ENCODE results near the gene DIP2A. TPM values are rescaled to one million over a fixed set of nuclear protein-coding genes. Genes with fewer than 3 reads are reported as not detected.
A peak's percentile ranks its signal among the peaks of the same experiment; 100 is the strongest.

The DIP2A gene
- total and polyA plus RNA-seq, 2 of the 13 experiments (the other 11 are each of a cell fraction or from before 2014, with no cell fraction given) = 18.5 to 37.6 TPM

- no peak; the same call in 1 of the 2 replicates for TF ChIP-seq ZBED4 (CRISPR knock-in tag; IDR thresholded peaks at IDR 0.05; ENCODE audit: borderline replicate concordance)
- peak; percentile 95 for TF ChIP-seq ZBTB14 (CRISPR knock-in tag; IDR thresholded peaks at IDR 0.05)
- TF ChIP-seq, protein P1, sequence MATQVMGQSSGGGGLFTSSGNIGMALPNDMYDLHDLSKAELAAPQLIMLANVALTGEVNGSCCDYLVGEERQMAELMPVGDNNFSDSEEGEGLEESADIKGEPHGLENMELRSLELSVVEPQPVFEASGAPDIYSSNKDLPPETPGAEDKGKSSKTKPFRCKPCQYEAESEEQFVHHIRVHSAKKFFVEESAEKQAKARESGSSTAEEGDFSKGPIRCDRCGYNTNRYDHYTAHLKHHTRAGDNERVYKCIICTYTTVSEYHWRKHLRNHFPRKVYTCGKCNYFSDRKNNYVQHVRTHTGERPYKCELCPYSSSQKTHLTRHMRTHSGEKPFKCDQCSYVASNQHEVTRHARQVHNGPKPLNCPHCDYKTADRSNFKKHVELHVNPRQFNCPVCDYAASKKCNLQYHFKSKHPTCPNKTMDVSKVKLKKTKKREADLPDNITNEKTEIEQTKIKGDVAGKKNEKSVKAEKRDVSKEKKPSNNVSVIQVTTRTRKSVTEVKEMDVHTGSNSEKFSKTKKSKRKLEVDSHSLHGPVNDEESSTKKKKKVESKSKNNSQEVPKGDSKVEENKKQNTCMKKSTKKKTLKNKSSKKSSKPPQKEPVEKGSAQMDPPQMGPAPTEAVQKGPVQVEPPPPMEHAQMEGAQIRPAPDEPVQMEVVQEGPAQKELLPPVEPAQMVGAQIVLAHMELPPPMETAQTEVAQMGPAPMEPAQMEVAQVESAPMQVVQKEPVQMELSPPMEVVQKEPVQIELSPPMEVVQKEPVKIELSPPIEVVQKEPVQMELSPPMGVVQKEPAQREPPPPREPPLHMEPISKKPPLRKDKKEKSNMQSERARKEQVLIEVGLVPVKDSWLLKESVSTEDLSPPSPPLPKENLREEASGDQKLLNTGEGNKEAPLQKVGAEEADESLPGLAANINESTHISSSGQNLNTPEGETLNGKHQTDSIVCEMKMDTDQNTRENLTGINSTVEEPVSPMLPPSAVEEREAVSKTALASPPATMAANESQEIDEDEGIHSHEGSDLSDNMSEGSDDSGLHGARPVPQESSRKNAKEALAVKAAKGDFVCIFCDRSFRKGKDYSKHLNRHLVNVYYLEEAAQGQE (IDR thresholded peaks at IDR 0.05; ENCODE audit: borderline replicate concordance in 1 of 2, low read depth in 1 of 2, low read length in 2 of 2) = 0 out of 4 replicates have a peak, but pooled peaks of 1 of the 2 experiments have one; percentile 16
- peak; percentile 66; the same call in 1 of the 2 replicates for TF ChIP-seq HOXA5 (CRISPR knock-in tag; IDR thresholded peaks at IDR 0.05)
- TF ChIP-seq, protein P2, sequence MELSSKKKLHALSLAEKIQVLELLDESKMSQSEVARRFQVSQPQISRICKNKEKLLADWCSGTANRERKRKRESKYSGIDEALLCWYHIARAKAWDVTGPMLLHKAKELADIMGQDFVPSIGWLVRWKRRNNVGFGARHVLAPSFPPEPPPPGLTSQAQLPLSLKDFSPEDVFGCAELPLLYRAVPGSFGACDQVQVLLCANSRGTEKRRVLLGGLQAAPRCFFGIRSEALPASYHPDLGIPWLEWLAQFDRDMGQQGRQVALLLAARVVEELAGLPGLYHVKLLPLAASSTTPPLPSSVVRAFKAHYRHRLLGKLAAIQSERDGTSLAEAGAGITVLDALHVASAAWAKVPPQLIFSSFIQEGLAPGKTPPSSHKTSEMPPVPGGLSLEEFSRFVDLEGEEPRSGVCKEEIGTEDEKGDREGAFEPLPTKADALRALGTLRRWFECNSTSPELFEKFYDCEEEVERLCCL (CRISPR knock-in tag; IDR thresholded peaks at IDR 0.05; ENCODE audit: borderline replicate concordance) = no peak
- no peak for TF ChIP-seq MTA3 (CRISPR knock-in tag; IDR thresholded peaks at IDR 0.05)
- peak; percentile 79 for TF ChIP-seq KLF6 (CRISPR knock-in tag; IDR thresholded peaks at IDR 0.05)
- no peak for TF ChIP-seq ZNF878 (CRISPR knock-in tag; IDR thresholded peaks at IDR 0.05)
- TF ChIP-seq DR1 (CRISPR knock-in tag; IDR thresholded peaks at IDR 0.05) = peak; percentile 78; the same call in 1 of the 2 replicates
- no peak for TF ChIP-seq ZFP37 (CRISPR knock-in tag; IDR thresholded peaks at IDR 0.05; ENCODE audit: borderline replicate concordance)
- 0 out of 2 replicates have a peak, but pooled peaks have one; percentile 87 for TF ChIP-seq ZFP36L1 (CRISPR knock-in tag; IDR thresholded peaks at IDR 0.05)
- peak; percentile 14; the same call in 1 of the 2 replicates for TF ChIP-seq ISL2 (CRISPR knock-in tag; IDR thresholded peaks at IDR 0.05)
- TF ChIP-seq ZMYM4 (CRISPR knock-in tag; IDR thresholded peaks at IDR 0.05) = peak; percentile 88
- peak; percentile 4 to 80; a peak in 2 of 4 replicates for TF ChIP-seq EP300 (IDR thresholded peaks at IDR 0.05; ENCODE audit: low read depth in 2 of 2, low read length in 2 of 2)
- TF ChIP-seq EP300 (CRISPR knock-in tag; IDR thresholded peaks at IDR 0.05; ENCODE audit: borderline replicate concordance) = no peak; the same call in 1 of the 2 replicates
- TF ChIP-seq XBP1 (CRISPR knock-in tag; IDR thresholded peaks at IDR 0.05) = no peak
Measured at GRCh38 chr21:46458315-46459023, at the start of gene DIP2A (continued).

All from HepG2 (cell line).